GM21825 (cell line): ENCODE data around the gene KRTAP9-2.
"Not testable (repeated sequence)": the region's sequence is repeated elsewhere in the genome, so short reads cannot be mapped to it uniquely, and the experiment has no call there.

ENCODE experiments used
- ATAC-seq: cut with Tn5 transposase; IDR thresholded peaks from one replicate; pipeline ENCODE4 v1.9.1; 2021; ENCODE audit warnings: mild to moderate bottlenecking, moderate library complexity; ENCODE audit not compliant: unreplicated experiment

Gene KRTAP9-2

DNA sequence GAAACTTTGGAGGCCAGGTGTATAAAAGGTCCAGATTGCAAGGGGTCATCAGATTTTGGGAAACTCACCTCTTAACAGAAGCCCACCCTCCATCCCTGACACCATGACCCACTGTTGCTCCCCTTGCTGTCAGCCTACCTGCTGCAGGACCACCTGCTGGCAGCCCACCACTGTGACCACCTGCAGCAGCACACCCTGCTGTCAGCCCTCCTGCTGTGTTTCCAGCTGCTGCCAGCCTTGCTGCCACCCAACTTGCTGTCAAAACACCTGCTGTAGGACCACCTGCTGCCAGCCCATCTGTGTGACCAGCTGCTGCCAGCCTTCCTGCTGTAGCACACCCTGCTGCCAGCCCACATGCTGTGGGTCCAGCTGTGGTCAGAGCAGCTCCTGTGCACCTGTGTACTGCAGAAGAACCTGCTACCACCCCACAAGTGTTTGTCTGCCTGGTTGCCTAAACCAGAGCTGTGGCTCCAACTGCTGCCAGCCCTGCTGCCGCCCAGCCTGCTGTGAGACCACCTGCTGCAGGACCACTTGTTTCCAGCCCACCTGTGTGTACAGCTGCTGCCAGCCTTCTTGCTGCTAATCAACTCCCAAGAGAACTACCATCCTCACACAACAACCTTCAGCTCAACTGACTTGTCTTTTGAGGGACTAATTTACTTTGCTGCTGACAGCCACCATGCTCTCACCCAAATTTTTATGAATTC, 6.1 kb downstream of the KRTAP9-2 start, which contains the start of gene KRTAP9-3:
Gene KRTAP9-3, plus strand, starts transcription at position 51 of the 707 bp plus-strand sequence. Its CDS starts 53 bp downstream, at position 104.
- ATAC-seq = not testable (repeated sequence)

DNA sequence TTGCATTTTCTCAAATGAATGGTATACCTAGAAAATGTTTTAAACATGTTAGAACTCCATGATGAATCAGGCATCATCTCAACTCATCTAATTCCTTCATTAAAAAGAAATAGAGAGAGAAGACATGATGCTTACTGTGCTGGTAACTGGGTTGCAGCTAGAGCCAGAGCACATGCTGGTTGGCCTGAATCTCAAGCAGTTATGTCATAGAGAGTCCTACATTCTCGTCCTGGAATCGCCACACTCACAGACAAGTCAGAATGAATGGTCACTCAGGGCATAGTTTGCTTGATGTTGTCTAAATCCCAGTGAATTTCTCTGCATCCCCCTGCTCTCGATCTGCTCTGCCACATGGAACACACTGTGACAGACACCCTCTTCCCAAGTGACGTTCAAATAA, 10.7 kb downstream of the KRTAP9-2 start:
- ATAC-seq = not testable (repeated sequence)

DNA sequence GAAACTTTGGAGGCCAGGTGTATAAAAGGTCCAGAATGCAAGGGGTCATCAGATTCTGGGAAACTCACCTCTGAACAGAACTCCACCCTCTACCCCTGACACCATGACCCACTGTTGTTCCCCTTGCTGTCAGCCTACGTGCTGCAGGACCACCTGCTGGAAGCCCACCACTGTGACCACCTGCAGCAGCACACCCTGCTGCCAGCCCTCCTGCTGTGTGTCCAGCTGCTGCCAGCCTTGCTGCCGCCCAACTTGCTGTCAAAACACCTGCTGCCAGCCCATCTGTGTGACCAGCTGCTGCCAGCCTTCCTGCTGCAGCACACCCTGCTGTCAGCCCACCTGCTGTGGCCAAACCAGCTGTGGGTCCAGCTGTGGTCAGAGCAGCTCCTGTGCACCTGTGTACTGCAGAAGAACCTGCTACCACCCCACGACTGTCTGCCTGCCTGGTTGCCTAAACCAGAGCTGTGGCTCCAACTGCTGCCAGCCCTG, 11.5 kb downstream of the KRTAP9-2 start, which contains the start of gene KRTAP9-8:
Gene KRTAP9-8, plus strand, starts transcription at position 51 of the 489 bp plus-strand sequence. Its CDS starts 53 bp downstream, at position 104.
- not testable (repeated sequence) for ATAC-seq

DNA sequence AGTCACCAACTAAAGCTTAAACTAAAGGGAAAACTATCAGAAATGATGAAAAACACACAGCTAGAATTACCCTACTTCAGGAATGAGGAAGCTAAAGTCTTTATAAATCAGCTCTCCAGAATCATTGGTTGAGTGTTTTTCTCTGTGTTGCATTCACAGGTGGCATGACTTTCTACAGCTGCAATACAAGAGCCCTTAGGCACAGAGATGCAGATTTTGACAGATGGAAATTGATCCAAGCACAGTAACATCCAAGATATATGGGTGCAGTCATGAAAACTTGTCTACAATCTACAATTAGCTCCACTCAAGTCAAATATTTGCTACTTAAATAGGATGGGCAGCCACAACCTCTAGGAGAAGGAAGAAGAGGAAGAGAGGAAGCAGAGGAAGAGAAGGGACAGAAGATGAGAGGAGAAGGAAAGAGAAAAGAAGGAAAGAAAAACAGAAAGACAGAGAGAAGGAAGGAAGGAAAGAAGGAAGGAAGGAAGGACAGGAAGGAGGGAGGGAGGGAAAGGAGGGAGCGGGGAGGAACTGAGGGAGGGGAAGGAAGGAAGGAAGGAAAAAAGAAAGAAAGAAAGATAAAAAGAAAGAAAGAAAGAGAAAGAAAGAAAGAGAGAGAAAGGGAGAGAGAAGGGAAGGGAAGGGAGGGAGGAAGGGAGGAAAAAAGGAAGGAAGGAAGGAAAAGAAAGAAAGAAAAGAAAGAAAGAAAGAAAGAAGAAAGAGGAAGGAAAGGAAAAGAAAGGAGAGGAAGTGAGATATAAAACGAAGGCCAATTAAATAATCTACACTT, 20.7 kb downstream of the KRTAP9-2 start:
- not testable (repeated sequence) for ATAC-seq

DNA sequence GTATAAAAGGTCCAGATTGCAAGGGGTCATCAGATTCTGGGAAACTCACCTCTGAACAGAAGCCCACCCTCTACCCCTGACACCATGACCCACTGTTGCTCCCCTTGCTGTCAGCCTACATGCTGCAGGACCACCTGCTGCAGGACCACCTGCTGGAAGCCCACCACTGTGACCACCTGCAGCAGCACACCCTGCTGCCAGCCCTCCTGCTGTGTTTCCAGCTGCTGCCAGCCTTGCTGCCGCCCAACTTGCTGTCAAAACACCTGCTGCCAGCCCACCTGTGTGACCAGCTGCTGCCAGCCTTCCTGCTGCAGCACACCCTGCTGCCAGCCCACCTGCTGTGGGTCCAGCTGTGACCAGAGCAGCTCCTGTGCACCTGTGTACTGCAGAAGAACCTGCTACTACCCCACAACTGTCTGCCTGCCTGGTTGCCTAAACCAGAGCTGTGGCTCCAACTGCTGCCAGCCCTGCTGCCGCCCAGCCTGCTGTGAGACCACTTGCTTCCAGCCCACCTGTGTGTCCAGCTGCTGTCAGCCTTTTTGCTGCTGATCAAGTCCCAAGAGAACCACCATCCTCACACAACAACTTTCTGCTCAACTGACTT, 23.3 kb downstream of the KRTAP9-2 start, which contains the start of gene KRTAP9-4:
Gene KRTAP9-4, plus strand, starts transcription at position 51 of the 604 bp plus-strand sequence. Its CDS starts 34 bp downstream, at position 85.
- not testable (repeated sequence) for ATAC-seq

DNA sequence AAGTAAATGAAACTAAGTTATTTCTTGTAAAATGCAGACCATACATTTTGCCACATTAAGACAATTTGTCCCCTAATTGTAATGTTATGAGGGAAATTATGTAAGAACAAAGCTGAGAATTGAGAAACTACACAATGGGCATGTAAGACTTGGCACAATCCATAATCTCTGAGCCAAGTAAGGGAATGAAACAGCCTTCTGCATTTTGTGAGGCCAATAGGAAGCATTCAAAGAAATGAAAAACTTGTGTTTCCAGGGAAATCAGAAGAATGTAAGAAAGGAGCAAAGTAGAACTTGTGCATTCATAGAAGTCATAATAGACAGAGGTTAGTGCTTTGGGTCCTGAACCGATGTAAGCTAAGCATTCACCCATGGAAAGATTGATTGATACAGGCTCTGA, 24.8 kb downstream of the KRTAP9-2 start:
- no peak for ATAC-seq

DNA sequence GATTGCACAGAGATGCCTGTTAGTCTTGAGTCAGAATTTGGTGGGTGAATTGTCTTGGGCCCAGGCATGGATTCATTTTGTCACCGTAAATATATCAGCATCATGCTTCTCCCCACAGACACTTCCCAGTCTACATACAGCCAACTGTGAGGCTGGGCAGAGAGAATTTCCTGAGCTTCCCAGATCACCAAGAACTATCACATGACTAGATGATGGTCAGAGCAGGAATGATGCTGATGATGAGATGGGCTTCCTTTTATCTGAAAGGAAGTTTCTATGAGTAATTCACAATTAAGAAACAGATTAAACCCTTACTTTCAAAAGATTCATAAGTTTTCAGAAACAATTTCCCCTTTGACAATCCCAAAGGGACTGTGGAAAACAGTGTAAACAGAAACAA, 28.4 kb downstream of the KRTAP9-2 start:
- no peak for ATAC-seq

DNA sequence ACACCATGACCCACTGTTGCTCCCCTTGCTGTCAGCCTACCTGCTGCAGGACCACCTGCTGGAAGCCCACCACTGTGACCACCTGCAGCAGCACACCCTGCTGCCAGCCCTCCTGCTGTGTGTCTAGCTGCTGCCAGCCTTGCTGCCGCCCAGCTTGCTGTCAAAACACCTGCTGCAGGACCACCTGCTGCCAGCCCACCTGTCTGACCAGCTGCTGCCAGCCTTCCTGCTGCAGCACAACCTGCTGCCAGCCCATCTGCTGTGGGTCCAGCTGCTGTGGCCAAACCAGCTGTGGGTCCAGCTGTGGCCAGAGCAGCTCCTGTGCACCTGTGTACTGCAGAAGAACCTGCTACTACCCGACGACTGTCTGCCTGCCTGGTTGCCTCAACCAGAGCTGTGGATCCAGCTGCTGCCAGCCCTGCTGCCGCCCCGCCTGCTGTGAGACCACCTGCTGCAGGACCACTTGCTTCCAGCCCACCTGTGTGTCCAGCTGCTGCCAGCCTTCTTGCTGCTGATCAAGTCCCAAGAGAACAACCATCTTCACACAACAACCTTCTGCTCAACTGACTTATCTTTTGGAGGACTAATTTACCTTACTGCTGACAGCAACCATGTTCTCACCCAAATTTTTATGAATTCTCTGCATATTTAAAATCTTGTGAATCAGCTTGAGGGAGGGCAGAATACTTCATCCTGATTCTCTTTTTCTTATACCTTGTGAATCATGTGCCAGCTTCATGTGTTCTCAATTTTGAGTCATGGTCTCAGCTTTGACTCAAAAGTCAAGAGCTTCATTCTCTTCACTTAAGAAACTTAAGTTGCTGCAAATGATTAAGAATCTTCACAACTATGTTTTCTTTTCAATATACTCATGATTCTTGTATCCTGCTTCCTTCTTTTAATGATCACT, 29.2 kb downstream of the KRTAP9-2 start, which contains the start of gene KRTAP9-9:
Gene KRTAP9-9, plus strand, starts transcription at position 4 of the 910 bp plus-strand sequence.
- not testable (repeated sequence) for ATAC-seq

DNA sequence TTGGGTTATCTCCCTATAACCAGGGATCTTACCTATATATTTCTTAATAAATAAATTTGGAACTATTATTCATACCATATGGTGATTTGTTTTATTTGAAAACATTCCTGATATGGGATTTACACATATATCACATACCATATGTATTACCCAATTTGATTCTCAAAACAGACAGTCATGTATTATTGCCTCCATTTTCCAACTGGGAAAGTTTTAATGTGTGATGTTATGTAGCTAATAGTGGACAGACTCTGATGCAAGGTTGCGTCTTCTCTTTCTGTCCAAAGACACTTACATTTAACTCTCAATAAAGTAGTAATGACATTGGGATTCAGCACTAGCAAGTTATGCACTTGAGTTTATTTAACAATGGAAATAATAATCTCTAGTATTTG, 29.8 kb downstream of the KRTAP9-2 start:
- no peak for ATAC-seq

DNA sequence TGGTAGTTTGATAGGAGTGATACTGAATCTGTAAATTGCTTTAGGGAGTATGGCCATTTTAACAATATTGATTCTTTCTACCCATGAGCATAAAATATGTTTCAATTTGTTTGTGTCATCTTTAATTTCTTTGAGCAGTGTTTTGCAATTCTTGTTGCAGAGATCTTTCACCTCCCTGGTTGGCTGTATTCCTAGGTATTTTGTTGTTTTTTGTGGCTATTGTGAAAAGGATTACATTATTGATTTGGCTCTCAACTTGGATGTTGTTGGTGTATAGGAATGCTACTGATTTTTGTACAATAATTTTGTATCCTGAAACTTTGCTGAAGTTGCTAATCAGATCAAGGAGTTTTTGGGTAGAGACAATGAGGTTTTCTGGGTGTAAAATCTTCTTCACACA, 32.0 kb downstream of the KRTAP9-2 start:
- ATAC-seq = no peak

DNA sequence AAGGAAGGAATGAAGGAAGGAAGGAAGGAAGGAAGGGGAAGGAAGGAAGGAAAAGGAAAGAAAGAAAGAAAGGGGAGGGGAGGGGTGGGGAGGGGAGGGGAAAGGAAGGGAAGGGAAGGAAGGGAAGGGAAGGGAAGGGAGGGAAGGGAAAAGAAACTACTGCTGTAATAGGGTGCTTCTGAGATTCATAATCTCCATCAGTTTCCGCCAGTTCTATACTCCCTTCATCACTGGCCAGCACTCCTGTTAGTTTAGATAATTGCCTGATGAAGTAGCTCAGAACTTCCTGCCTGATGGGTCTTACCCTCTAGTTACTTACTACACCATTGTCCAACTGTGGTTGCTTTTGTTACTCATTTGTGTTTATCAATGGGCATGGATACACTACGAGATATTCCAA, 36.8 kb downstream of the KRTAP9-2 start:
- no peak for ATAC-seq

DNA sequence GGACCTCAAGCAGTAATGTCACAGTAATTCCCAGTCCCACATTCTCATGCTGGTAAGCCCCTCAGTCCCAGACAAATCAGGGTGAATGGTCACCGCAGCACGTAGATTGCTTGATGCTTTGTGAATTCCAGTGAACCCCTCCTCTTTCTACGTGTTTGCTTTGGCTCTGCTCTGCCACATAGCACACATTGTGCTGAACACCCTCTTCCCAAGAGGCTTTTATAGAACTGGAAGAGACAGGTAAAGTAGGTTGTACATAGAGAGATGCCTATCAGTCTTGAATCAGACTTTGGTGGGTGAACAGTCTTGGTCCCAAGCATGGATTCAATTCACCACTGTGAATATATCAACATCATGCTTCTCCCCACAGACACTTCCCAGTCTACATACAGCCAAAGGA, 38.2 kb downstream of the KRTAP9-2 start:
- ATAC-seq = no peak

DNA sequence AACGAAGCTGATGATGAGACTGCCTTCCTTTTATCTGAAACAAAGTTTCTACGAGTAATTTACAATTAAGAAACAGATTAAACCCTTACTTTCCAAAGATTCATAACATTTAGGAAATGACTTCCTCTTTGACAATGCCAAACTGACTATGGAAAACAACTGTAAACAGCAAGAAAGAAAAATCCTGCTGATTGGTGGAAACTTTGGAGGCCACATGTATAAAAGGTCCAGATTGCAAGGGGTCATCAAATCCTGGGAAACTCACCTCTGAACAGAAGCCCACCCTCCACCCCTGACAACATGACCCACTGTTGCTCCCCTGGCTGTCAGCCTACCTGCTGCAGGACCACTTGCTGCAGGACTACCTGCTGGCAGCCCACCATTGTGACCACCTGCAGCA, 38.6 kb downstream of the KRTAP9-2 start, which contains the start of gene KRTAP9-6:
Gene KRTAP9-6, plus strand, starts transcription at position 301 of the 400 bp plus-strand sequence. Its CDS starts 0 bp downstream, at position 301.
- ATAC-seq = no peak

DNA sequence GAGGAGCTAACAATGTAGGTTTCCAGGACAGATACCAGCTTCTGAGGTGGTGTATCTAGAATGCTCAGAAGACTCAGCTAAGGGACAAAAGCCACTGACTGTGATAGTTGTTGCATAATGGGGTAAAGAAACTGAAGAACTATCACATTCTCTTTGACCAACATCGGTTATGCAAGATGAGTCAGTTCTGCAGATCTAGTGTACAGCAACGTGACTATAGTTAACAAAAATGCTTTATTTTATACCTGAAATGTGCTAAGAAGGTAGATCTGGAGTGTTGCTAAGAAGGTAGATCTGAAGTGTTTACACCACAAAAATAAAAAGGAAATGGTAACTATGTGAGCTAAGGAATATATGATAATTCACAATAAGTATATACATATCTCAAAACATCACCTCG, 41.3 kb downstream of the KRTAP9-2 start:
- ATAC-seq = no peak

DNA sequence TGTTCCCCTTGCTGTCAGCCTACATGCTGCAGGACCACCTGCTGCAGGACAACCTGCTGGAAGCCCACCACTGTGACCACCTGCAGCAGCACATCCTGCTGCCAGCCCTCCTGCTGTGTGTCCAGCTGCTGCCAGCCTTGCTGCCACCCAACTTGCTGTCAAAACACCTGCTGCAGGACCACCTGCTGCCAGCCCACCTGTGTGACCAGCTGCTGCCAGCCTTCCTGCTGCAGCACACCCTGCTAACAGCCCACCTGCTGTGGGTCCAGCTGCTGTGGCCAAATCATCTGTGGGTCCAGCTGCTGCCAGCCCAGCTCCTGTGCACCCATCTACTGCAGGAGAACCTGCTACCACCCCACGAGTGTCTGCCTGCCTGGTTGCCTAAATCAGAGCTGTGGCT, 44.9 kb downstream of the KRTAP9-2 start:
- ATAC-seq = not testable (repeated sequence)

DNA sequence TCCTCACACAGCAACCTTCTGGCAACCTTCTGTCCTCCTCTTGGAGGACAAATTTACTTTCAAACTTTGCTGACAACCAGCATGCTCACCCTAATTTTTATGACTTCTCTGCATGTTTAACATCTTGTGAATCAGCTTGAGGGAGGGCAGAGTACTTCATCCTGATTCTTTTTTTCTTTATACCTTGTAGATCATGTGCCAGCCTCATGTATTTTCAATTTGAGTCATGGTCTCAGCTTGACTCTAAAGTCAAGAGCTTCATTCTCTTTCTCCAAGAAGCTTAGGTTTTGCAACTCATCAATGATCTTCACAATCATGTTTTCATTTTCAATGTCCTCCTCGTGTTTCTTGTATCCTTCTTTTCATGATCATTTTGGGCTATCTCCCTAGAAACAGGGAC, 45.4 kb downstream of the KRTAP9-2 start:
- no peak for ATAC-seq

DNA sequence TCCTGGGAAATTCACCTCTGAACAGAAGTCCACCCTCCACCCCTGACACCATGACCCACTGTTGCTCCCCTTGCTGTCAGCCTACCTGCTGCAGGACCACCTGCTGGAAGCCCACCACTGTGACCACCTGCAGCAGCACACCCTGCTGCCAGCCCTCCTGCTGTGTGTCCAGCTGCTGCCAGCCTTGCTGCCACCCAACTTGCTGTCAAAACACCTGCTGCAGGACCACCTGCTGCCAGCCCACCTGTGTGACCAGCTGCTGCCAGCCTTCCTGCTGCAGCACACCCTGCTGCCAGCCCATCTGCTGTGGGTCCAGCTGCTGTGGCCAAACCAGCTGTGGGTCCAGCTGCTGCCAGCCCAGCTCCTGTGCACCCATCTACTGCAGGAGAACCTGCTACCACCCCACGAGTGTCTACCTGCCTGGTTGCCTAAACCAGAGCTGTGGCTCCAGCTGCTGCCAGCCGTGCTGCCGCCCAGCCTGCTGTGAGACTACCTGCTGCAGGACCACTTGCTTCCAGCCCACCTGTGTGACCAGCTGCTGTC, 49.3 kb downstream of the KRTAP9-2 start, which contains the start of gene KRTAP9-7:
Gene KRTAP9-7, plus strand, starts transcription at position 51 of the 543 bp plus-strand sequence. Its CDS starts 0 bp downstream, at position 51.
- not testable (repeated sequence) for ATAC-seq
